Measurements from ENCODE around the gene INSRR. TPM values are rescaled to one million over a fixed set of nuclear protein-coding genes. Genes with fewer than 3 reads are reported as not detected.

Gene INSRR
- total and polyA plus RNA-seq, 4 donors: 0.01 TPM; not detected in 3

GRCh38 chr1:156806512-156807440, 52.1 kb downstream of the INSRR start:
- H3K4me3 ChIP-seq (ENCODE audit: low read depth in 1 of 3, low read length in 3 of 3): no peak overlapping the region
- no peaks in the 10 kb centered on the region for H3K27me3 ChIP-seq (ENCODE audit: control insufficient read depth in 4 of 4, insufficient read depth in 4 of 4, low read length in 3 of 4)
- no peak overlapping the region for H3K9ac ChIP-seq (ENCODE audit: low read depth in 1 of 2, low read length in 2 of 2)
- H3K9me3 ChIP-seq (ENCODE audit: control insufficient read depth in 4 of 4, low read length in 3 of 4): no peaks in the 10 kb centered on the region
- TF ChIP-seq TAF1 (conservative IDR thresholded peaks at IDR 0.05) (no peak), YY1 (IDR thresholded peaks at IDR 0.05) (no peak), GABPA (IDR thresholded peaks at IDR 0.05 in 1 of 2, conservative IDR thresholded peaks at IDR 0.05 in 1 of 2) (no peak)
- peaks cover 0 to 5% (median 0%) of the 10 kb centered on the region in 4 donors for H3K4me1 ChIP-seq (ENCODE audit: control insufficient read depth in 4 of 4, insufficient read depth in 4 of 4, low read length in 3 of 4)
- no peak for DNase-seq (ENCODE audit: low spot score)
- peaks cover 0 to 1% (median 0%) of the 10 kb centered on the region in 4 donors for H3K36me3 ChIP-seq (ENCODE audit: control insufficient read depth in 4 of 4, insufficient read depth in 3 of 4, low read depth in 1 of 4, low read length in 3 of 4)
- 81% methylated on average over 7 of the region's 7 CpGs for WGBS
- H3K27ac ChIP-seq (ENCODE audit: low read depth in 1 of 2, low read length in 2 of 2): no peak overlapping the region

GRCh38 chr1:156805766-156806511, 53.0 kb downstream of the INSRR start:
- Histone ChIP-seq H3K36me3 (ENCODE audit: control insufficient read depth in 4 of 4, insufficient read depth in 3 of 4, low read depth in 1 of 4, low read length in 3 of 4) (peaks cover 0 to 8% (median 5%) of the 10 kb centered on the region in 4 donors), H3K27ac (ENCODE audit: low read depth in 1 of 2, low read length in 2 of 2) (no peak overlapping the region), H3K4me1 (ENCODE audit: control insufficient read depth in 4 of 4, insufficient read depth in 4 of 4, low read length in 3 of 4) (peaks cover 0 to 5% (median 0%) of the 10 kb centered on the region in 4 donors), H3K9me3 (ENCODE audit: control insufficient read depth in 4 of 4, low read length in 3 of 4) (no peaks in the 10 kb centered on the region), H3K9ac (ENCODE audit: low read depth in 1 of 2, low read length in 2 of 2) (no peak overlapping the region), H3K27me3 (ENCODE audit: control insufficient read depth in 4 of 4, insufficient read depth in 4 of 4, low read length in 3 of 4) (no peaks in the 10 kb centered on the region), H3K4me3 (ENCODE audit: low read depth in 1 of 3, low read length in 3 of 3) (no peak overlapping the region)
- DNase-seq (ENCODE audit: low spot score): no peak
- no peak for TF ChIP-seq RAD21 (IDR thresholded peaks at IDR 0.05)
- no peak for TF ChIP-seq FOXA1 (IDR thresholded peaks at IDR 0.05)
- no peak for TF ChIP-seq YY1 (IDR thresholded peaks at IDR 0.05)
- TF ChIP-seq TAF1 (conservative IDR thresholded peaks at IDR 0.05): no peak
- no peak for TF ChIP-seq ZBTB33 (IDR thresholded peaks at IDR 0.05)
- TF ChIP-seq HNF4A (conservative IDR thresholded peaks at IDR 0.05): no peak
- no peak for TF ChIP-seq JUND (IDR thresholded peaks at IDR 0.05)
- TF ChIP-seq NR2F2 (IDR thresholded peaks at IDR 0.05): no peak
- TF ChIP-seq ATF3 (IDR thresholded peaks at IDR 0.05): no peak
- no peak for TF ChIP-seq GABPA (IDR thresholded peaks at IDR 0.05 in 1 of 2, conservative IDR thresholded peaks at IDR 0.05 in 1 of 2)
- TF ChIP-seq EGR1 (IDR thresholded peaks at IDR 0.05; ENCODE audit: low read depth in 2 of 2): no peak
- no peak for TF ChIP-seq HNF4G (IDR thresholded peaks at IDR 0.05)
- no peak for TF ChIP-seq RXRA (IDR thresholded peaks at IDR 0.05)
- TF ChIP-seq FOXA2 (IDR thresholded peaks at IDR 0.05): no peak
- TF ChIP-seq MAX (IDR thresholded peaks at IDR 0.05): no peak
- TF ChIP-seq REST (IDR thresholded peaks at IDR 0.05): no peak
- no peak for TF ChIP-seq SP1 (IDR thresholded peaks at IDR 0.05)
- no peak for TF ChIP-seq CTCF (IDR thresholded peaks at IDR 0.05; ENCODE audit: low read depth, low read length, missing input control)
- WGBS: 94% methylated on average over 3 of the region's 3 CpGs
